DLD1 (cell line): ENCODE measurements around the gene FAM120B.
"Not testable (repeated sequence)": the region's sequence is repeated elsewhere in the genome, so short reads cannot be mapped to it uniquely, and the experiment has no call there.

Experiments
- in situ Hi-C: cut with HindIII; loops from 2 replicates; pipeline ENCODE4 v1.10.0; 2017; ENCODE audit warnings: low sequenced_read_pairs

FAM120B gene

DNA sequence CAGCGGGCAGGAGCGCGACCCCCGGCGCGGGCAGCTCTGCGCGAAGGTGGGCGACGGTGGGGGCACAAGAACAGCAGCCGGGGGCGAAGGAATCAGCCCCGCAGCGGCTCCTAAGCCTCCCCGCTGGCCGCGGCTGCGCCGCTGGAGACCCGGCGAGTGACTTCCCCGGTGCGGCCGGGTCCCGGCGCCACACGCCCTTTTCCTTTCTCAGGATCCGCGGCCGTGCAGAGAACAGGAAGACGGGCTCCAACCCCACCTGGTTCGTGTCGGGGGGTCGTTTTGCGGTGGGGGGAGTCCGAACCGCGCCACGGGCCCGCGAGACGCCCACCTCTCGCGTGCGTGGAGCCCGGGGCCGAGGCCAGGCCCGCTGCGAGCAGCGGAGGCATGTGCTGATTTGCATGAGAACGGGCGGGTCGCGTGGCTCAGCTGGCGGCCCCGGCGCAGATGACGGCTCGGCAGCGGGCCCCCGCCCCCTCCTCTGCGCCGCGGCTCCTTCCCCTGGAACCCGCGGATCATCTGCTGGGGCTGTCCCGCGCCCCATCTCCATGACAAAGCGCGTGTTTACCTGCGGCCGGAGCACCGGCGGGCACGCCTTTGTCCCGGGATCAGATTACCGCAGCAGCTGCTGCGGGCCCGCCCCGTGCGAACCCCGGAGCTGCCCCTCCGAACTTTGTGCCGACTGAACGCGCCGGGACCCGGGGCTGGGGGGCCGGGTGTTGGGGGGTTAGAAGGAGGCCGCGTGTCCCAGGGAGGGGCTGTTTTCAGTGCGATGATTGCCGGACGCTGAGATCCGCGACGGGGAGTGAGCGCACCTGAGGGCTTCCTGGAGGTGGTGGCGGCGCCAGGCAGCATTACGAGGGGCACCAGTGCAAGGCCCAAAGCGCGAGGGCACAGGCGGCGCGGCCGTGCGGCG is 10.8 kb upstream of the FAM120B start:
- in situ Hi-C loops: no loop called here

DNA sequence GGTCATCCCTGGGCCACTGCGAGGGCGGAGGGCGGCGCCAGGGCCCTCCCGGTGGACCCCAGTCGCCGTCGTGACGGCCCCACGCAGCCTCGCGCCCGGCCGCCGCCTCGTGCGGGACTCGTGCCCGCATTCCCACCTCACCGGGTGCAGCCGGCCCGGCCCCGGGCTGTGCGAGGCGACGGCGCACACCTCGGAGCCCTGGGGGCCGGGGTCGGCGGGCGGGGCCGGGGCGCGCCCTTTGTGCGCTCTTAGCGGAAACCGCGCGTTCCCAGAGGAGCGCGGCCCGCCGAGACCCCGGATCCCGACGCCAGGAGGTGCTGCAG is 10.2 kb upstream of the FAM120B start:
- in situ Hi-C loops: no loop called here

DNA sequence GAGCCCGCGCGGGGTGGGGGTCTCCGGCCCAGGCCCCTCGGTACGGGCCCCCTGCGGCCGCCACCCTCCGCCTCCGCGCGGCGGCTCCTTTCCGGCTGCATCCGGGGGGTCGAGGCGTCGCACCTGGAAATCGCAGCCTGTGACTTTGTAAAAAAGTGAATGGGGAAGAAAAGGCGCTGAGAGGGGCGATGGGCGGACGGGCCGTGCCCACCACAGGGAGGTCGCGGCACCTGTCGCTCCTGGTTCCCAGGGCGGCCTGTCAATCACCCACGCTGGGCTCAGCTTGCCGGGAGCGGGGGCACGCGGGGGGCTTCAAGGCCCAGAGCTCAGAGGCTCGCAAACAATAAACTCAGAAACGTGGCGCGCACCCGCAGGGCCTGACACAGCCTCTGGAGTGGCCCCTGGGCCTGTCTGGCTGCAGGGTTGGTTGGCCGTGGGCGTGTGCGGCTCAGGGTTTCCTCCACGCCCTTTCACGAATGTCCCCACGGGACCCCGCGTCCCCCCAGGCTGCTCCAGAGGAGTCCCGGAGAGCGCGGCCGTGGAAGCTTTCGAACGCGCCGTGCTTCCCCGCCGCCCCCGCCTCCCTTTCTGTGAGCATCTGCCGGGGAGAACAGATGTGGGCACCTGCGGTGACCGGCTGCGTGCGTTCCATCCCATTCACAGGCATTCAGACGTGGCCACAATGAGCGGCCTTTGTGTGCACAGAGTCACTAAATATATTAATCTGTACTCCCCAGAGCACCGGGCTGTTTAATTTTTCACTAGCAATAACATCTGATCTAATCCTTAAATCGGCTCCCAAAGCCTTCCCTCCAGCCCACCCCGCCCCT is 9.6 kb upstream of the FAM120B start:
- in situ Hi-C loops: no loop called here

DNA sequence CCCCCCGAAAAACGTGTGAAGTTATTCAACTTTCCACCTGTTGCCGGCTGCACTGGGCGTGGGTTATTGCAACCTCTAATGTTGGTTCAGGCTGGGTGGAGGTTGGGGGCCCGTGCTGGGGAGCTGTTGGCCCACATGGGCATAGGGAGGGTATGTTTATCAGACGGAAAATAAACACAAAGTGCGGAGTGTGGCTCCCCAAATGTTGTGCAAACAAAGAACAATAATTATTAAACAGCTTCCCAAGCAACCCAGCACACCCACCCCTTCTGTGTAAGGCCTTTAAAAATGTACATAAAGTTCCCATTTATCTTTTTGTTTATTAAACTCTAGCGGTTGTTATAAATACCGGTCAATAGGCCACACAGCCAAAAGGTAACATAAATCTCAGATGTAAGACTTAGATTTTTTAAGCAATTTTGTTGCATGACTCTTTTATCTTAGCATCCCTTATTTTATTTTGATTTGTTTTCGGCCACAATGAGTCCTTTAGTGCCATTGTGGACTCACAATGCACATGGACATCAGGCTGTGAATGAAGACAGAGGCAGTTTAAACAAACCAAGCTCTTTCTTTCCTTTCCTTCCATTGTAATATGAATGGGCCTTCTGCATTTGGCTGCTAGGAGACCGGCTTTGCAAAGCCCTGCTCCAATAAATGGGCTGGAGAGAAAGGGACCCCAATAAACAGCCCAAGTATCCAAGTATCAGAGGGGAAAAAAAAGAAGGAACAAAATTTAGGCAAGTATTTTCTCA is 8.8 kb upstream of the FAM120B start:
- in situ Hi-C loops: no loop called here

DNA sequence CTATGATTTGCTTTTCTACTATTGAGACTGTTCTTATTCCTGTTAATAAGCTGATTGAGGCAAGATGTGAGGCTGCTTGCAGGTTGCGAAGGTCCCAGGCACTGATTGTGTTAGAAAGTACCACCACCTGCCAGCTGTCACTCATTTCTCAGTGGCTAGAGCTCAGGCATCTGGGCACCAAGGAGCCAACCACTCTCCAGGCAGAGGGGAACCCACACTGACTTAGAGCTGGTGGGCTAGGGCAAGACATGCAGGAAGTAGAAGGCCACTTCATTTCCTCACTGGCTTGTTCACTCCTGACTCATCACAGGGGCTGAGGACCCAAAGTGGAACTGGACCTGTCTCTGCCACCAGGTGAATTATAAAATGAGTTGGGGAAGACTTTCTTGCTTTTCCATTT is 7.9 kb upstream of the FAM120B start:
- in situ Hi-C loops: no loop called here

DNA sequence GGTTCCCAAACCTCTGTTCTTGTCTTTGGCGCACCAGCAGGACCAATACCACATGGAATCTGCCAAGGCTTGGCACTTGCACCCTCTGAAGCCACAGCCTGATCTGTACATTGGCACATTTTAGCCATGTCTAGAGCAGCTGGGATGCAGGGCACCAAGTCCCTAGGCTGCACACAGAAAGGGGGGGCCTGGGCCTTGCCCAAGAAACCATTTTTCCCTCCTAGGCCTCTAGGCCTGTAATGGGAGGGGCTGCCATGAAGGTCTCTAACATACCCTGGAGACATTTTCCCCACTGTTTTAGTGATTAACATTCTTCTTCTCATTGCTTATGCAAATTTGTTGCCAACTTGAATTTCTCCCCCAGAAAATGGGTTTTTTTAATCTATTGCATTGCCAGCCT is 5.4 kb upstream of the FAM120B start:
- in situ Hi-C loops: no loop called here

DNA sequence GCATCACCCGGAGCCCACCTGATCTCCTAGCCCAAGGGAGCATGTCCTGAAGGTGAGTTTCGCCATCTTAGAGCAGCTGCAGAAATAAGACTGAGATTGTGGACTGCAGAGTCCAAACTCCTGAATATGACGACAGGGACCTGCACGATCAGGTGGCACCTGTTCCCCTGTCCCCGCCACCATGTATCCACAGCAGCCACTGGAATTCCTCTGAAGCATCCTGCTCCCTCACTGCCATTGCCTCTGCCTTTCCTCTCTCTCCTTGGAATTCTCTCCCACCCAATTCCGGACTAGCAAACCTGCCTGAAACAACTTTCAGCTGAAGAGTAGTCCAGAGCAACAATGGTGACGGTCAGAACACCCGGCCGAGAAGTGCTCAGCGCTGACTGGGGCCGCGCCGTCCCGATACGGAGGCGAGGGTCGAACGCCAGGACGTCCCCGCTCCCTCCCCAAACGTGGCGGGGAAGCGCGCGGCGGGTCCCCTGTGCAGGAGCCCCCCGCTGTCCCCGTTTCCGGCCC is 694 bp upstream of the FAM120B start:
- in situ Hi-C loops: no loop called here

DNA sequence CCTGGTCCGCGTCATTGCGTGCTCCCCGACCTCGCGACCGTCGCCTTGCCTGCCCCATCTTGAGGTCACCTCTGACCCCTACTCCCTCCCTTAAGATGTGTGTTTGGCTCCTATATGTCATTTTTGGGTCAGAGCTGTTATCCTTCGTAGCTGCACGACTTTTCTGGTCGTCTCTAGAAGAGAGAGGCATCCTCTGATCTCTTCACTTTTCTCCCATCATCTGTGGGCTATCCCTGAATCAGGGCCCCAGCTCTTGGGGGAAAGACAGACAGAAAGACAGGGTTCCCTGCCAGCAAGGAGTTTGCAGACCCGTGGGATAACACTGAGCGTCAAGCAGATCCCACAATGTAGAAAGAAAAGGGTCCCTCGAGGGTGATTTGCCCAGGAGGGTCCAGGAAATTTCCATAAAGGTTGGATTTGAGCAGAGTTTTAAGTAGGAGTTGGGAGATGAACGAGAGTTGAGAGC is 555 bp downstream of the FAM120B start:
- in situ Hi-C loops: no loop called here

DNA sequence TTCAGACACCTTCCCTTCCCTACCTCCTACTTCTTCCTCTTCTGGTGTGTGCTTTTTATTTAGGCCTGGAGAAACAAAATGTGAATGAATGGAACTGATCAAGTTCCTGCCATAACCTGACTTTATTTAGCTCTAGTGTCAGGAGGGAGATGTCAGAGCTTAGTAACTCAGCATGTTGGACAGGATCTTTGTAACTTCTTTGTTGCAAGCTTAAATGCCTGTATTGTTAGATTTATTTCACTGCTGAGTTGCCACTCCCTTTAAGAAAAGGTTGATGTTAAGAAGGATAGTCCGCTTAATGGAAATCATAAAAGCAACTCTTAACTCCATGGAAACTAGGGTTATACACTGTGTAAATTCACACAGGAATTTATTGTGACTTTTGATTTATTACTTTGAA is 2.2 kb downstream of the FAM120B start:
- in situ Hi-C loops: no loop called here

DNA sequence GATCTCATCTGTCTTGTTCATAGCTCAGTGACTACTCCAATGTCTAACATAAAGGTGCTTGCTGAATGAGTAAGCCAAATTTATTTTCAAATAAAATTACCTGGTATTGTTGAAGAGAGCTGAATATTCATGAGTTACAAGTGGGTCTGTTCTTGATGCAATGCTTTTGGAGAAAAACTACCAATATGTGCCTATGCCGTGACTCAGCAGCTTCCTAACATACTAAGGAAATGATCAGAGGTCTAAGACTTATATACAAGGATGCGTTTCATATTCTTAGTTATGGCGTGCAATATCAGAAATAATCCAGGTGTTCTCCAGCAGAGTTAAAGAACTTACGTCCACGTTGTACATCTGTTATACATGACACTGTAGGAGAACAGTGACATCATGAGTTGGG is 5.1 kb downstream of the FAM120B start:
- in situ Hi-C loops: no loop called here

DNA sequence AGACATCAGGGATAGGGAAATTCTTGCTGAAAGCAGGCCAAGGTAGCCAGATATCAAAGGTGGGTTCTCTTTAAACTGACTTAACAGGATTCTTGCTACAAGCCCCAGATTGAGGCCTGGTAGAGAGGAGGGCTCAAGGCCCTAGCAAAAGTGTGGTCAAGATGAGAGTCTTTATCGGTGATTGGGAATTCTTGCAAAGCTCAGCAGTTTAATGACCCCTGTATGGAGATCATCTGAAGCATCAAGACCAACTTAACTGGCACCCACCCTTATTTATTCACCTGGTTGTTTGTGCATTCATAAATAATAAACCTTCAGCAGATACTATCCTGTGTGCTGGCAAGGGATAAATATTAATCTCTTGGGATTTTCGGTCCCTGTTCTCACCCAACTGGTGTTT is 6.3 kb downstream of the FAM120B start:
- in situ Hi-C loops: no loop called here

DNA sequence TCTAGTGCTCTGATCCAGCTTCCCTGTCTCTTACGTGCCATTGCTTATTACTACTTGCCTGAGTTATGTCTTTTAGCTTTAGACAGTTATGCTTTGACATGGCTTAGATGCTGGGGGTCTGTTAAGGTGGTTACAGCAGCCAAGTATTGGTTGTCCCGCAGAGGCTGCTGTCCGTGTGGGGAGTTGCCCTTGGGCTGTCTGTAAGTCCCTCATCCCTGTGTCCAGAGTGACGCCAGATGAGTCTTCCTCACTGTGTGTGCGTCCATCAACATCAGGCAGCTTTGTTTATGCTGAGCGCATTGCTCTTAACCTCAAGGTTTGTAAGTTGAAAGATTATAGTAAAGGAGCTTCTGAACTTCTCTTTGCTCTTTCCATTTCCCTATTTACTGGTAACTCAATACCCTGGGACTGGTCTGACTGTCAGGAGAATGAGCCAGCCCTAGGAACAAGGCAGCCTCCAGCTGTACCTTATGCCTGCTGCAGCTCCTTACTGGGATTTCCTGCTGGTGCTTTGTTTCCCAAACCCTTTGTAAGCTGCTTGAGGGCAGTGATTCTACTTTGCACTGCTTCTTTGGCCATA is 7.2 kb downstream of the FAM120B start:
- in situ Hi-C loops: no loop called here

DNA sequence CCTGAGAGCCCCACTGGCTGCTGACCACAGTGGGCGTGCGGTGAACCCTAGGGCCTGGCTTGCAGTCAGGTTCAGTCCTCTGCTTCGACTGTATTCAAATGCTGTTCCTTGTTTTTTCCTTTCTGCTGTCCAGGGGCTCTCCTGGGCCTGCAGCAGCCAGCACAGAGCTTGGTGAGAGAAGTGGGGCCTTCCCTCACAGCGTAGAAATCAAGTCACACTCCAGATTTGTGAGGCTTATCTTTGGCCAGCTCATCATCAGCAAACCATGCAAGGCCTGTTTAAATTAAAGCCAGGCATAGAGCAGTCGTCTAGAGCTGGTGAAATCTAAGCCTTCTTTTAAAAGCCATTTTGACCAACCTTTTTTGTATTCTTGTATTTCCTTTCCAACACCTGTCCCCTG is 8.4 kb downstream of the FAM120B start:
- in situ Hi-C loops: no loop called here

DNA sequence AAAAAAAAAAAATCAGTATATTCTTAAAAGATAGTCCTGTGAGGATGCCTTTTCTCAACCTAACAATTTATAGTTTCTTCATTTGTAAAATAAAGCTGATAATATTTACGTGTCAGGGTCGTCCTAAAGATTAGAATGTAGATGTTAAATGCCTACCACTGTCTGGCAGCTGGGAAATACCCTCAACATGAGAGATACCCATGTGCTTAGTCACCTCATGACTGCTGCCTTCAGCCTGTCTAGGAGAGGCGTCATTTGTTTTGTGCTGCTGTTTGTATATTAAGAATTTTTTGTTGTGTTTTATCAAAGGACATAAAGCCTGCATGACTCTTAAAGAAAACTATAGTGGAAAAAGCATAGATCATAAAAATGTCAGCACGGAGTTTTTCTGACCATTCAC is 9.5 kb downstream of the FAM120B start:
- in situ Hi-C loops: no loop called here

DNA sequence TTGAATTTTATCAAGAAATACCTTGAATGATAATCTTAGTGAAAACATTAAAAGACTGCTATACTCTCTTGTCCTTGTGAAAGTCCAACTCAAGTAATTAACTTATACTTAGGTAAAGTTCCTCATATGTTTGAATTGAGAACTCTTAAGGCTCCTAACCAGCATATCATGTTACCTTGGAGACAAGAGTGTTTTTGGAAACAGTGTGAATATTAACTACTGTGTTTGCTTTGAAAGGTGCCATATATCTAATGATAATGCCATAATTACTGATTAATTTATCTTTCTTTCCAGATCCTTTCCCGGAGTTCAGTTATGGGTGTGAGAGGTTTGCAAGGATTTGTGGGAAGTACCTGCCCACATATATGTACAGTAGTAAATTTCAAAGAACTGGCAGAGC is 10.5 kb downstream of the FAM120B start:
- in situ Hi-C loops: no loop called here

DNA sequence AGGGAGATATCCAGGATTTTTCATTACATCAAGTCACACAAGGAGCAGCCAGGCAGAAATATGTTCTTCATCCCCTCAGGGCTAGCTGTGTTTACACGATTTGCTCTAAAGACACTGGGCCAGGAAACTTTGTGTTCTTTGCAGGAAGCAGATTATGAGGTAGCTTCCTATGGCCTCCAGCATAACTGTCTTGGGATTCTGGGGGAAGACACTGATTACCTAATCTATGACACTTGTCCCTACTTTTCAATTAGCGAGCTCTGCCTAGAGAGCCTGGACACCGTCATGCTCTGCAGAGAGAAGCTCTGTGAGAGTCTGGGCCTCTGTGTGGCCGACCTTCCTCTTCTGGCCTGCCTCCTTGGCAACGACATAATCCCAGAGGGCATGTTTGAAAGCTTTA is 11.2 kb downstream of the FAM120B start:
- in situ Hi-C loops: no loop called here

DNA sequence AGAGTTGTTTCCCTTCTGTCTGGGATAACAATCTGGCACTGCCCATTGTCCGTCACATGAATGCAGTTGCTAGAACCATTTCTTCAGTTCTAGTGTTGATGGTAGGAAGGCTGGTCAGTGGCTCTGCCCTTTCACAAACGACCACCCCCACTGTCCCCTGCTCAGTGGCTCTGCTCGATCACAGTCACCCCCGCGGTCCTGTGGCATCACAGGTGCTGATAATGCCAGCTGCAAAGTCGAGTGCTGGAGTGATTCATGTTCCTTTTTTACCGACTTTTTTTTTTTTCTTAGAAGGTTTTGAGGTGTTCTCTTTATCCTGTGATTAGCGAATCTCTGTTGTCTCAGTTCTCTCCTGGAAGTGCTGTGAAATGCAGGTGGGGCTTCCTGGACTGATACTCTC is 22.8 kb downstream of the FAM120B start:
- in situ Hi-C loops: no loop called here

DNA sequence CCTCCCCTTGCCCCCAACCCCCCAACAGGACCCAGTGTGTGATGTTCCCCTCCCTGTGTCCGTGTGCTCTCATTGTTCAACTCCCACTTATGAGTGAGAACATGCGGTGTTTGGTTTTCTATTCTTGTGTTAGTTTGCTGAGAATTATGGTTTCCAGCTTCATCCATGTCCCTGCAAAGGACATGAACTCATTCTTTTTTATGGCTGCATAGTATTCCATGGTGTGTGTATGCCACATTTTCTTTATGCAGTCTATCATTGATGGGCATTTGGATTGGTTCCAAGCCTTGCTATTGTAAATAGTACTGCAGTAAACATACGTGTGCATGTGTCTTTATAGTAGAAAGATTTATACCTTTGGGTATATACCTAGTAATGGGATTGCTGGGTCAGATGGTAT is 28.6 kb downstream of the FAM120B start:
- in situ Hi-C loops: not testable (repeated sequence)

DNA sequence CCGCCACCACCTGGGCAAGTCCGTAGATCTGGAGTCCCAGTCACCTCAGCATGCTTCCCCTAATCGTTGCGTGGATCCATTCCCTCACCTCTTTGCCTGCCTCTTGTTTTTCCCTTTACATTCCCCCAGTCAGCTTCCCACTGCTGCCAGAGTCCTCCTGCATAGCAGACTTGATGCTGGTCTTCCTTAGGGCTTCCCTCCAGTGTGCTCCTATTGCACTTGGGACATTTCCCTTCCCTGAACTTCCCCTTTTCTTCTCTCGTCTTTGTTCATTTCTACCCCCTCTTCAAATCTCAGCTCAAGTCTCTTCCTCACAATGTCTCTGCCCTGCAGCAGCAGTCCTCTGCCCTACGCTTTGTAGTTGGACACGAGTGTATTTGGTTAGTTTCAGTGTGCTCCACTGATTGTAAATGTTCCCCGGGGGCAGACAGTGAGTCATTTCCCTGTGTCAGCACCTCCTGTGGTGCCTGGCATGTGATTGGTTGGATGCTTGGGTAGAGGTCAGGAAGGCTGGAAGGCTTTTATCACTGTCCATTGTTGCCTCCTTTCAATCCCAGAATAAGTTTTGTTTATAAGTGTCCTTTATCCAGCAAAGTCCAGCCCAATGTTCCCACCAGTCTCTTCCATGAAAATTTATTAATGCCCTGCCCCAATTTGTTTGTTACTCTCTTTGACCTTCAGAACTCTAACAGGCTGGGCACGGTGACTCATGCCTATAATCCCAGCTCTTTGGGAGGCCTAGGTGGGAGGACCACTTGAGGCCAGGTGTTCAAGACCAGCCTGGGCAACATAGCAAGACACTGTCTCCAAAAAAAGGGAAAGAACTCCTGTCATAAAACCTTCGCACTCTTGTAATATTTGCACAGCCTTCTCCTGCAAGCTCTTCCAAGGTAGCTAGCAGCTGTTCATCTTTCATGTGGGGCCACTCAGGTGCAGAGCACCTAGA is 38.3 kb downstream of the FAM120B start:
- in situ Hi-C loops: loop anchor here (10.0 kb wide), 1 partner anchor 450 kb away; no protein-coding TSS in a partner anchor

DNA sequence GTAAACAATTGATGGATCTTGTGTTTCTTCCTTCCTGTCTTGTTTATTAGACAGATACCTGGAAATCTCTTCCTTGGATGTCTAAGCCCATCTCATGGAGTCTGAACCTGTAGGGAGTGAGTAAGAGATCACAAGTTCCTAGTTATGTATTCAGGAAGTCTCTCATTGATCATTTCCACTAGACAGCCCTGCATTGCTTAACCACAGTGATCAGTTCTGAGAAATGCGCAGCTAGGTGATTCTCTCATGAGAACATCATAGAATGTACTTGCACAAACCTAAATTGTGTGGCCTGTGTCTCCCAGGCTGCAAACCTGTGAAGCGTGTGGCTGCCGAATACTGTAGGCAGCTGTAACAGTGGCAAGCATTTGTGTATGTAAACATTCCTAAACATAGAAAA is 39.1 kb downstream of the FAM120B start:
- in situ Hi-C loops: loop anchor here (10.0 kb wide), 1 partner anchor 451 kb away; no protein-coding TSS in a partner anchor
